Measurements from ENCODE around the gene SNAI3. TPM values are rescaled to one million over a fixed set of nuclear protein-coding genes. Genes with fewer than 3 reads are reported as not detected.

Gene SNAI3
- total RNA-seq, 1 experiment from 2014 or later = 0.54 TPM

- intact Hi-C loops (cut with micrococcal nuclease; ENCODE audit: unreplicated experiment) = no loop called here
- Mint-ChIP-seq H3K4me3 (ENCODE audit: low read depth, unreplicated experiment) (no peak overlapping the region), H3K36me3 (ENCODE audit: insufficient read depth, unreplicated experiment) (peaks cover 29% of the 10 kb centered on the region), H3K9me3 (ENCODE audit: low read depth, unreplicated experiment) (no peaks in the 10 kb centered on the region), H3K27ac (ENCODE audit: unreplicated experiment) (no peak overlapping the region), H3K27me3 (ENCODE audit: unreplicated experiment) (peaks cover 28% of the 10 kb centered on the region), H3K4me1 (ENCODE audit: low read depth, unreplicated experiment) (peaks cover 7% of the 10 kb centered on the region)
- TF ChIP-seq CTCF (IDR thresholded peaks at IDR 0.05; ENCODE audit: unreplicated experiment) = no peak
- CTCF ChIA-PET = no interaction called here
- DNase-seq = no peak
- no TSS peak for BruUV-seq (replicated peaks)
Observed at GRCh38 chr16:88678224-88678979, 7.9 kb downstream of the SNAI3 start.

- Mint-ChIP-seq H3K36me3 (ENCODE audit: insufficient read depth, unreplicated experiment) (peaks cover 29% of the 10 kb centered on the region), H3K9me3 (ENCODE audit: low read depth, unreplicated experiment) (no peaks in the 10 kb centered on the region), H3K4me3 (ENCODE audit: low read depth, unreplicated experiment) (no peak overlapping the region), H3K27me3 (ENCODE audit: unreplicated experiment) (peaks cover 22% of the 10 kb centered on the region), H3K4me1 (ENCODE audit: low read depth, unreplicated experiment) (peaks cover 7% of the 10 kb centered on the region), H3K27ac (ENCODE audit: unreplicated experiment) (no peak overlapping the region)
- intact Hi-C loops (cut with micrococcal nuclease; ENCODE audit: unreplicated experiment) = no loop called here
- TF ChIP-seq CTCF (IDR thresholded peaks at IDR 0.05; ENCODE audit: unreplicated experiment) = no peak
- CTCF ChIA-PET = no interaction called here
- no peak for DNase-seq
- no TSS peak for BruUV-seq (replicated peaks)
Observed at GRCh38 chr16:88677721-88678120, 8.6 kb downstream of the SNAI3 start.

GRCh38 chr16:88676502-88677242 lies 9.6 kb downstream of the SNAI3 start:
- H3K4me3 Mint-ChIP-seq (ENCODE audit: low read depth, unreplicated experiment) = no peak overlapping the region
- BruUV-seq (replicated peaks) = no TSS peak
- peaks cover 11% of the 10 kb centered on the region for H3K27me3 Mint-ChIP-seq (ENCODE audit: unreplicated experiment)
- peaks cover 35% of the 10 kb centered on the region for H3K36me3 Mint-ChIP-seq (ENCODE audit: insufficient read depth, unreplicated experiment)
- CTCF ChIA-PET = no interaction called here
- H3K27ac Mint-ChIP-seq (ENCODE audit: unreplicated experiment) = no peak overlapping the region
- intact Hi-C loops (cut with micrococcal nuclease; ENCODE audit: unreplicated experiment) = no loop called here
- H3K4me1 Mint-ChIP-seq (ENCODE audit: low read depth, unreplicated experiment) = peaks cover 7% of the 10 kb centered on the region
- DNase-seq = no peak
- no peaks in the 10 kb centered on the region for H3K9me3 Mint-ChIP-seq (ENCODE audit: low read depth, unreplicated experiment)
- TF ChIP-seq CTCF (IDR thresholded peaks at IDR 0.05; ENCODE audit: unreplicated experiment) = no peak

- no peaks in the 10 kb centered on the region for H3K27me3 Mint-ChIP-seq (ENCODE audit: unreplicated experiment)
- H3K4me3 Mint-ChIP-seq (ENCODE audit: low read depth, unreplicated experiment) = no peak overlapping the region
- no peak overlapping the region for H3K27ac Mint-ChIP-seq (ENCODE audit: unreplicated experiment)
- no peaks in the 10 kb centered on the region for H3K4me1 Mint-ChIP-seq (ENCODE audit: low read depth, unreplicated experiment)
- intact Hi-C loops (cut with micrococcal nuclease; ENCODE audit: unreplicated experiment) = no loop called here
- DNase-seq = no peak
- TF ChIP-seq CTCF (IDR thresholded peaks at IDR 0.05; ENCODE audit: unreplicated experiment) = no peak
- no peaks in the 10 kb centered on the region for H3K9me3 Mint-ChIP-seq (ENCODE audit: low read depth, unreplicated experiment)
- no TSS peak for BruUV-seq (replicated peaks)
- CTCF ChIA-PET = no interaction called here
- H3K36me3 Mint-ChIP-seq (ENCODE audit: insufficient read depth, unreplicated experiment) = peaks cover 34% of the 10 kb centered on the region
Observed at GRCh38 chr16:88673716-88674379, 12.5 kb downstream of the SNAI3 start.
